ENCODE measurements around the gene SPACA1.

- TF ChIP-seq, protein P1, sequence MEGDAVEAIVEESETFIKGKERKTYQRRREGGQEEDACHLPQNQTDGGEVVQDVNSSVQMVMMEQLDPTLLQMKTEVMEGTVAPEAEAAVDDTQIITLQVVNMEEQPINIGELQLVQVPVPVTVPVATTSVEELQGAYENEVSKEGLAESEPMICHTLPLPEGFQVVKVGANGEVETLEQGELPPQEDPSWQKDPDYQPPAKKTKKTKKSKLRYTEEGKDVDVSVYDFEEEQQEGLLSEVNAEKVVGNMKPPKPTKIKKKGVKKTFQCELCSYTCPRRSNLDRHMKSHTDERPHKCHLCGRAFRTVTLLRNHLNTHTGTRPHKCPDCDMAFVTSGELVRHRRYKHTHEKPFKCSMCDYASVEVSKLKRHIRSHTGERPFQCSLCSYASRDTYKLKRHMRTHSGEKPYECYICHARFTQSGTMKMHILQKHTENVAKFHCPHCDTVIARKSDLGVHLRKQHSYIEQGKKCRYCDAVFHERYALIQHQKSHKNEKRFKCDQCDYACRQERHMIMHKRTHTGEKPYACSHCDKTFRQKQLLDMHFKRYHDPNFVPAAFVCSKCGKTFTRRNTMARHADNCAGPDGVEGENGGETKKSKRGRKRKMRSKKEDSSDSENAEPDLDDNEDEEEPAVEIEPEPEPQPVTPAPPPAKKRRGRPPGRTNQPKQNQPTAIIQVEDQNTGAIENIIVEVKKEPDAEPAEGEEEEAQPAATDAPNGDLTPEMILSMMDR (IDR thresholded peaks at IDR 0.05): no peak
- TF ChIP-seq EZH2 (IDR thresholded peaks at IDR 0.05) (no peak), EZH2phosphoT487 (IDR thresholded peaks at IDR 0.05) (no peak)
Measured at GRCh38 chr6:88045521-88046136, 2.0 kb upstream of the SPACA1 start.

Data from neural progenitor cell (in vitro differentiated cells).